Measurements from ENCODE around the gene DAPP1. TPM values are rescaled to one million over a fixed set of nuclear protein-coding genes. Genes with fewer than 3 reads are reported as not detected.

The DAPP1 gene
- total RNA-seq, result 71.1 and 96.5 TPM in 2 replicates

GRCh38 chr4:99816545-99817308, at the start of gene DAPP1:
Gene DAPP1 (plus strand): TSS chr4:99816827. CDS start chr4:99816914, 87 bp downstream.

GRCh38 chr4:99894161-99894997, 77.8 kb downstream of the DAPP1 start, which contains the start of gene LAMTOR3:
Gene LAMTOR3 (minus strand): TSS chr4:99894427. CDS start chr4:99893963, 464 bp downstream.

Other genes starting within 250 kb of the DAPP1 start
- not detected in 2 replicates for gene MTTP, start 242.0 kb upstream of the DAPP1 start, total RNA-seq
- gene C4orf54, start 159.0 kb upstream of the DAPP1 start, total RNA-seq, result under 0.01 TPM in 1 of 2 replicates, not detected in the other
- gene LAMTOR3, start 77.6 kb downstream of the DAPP1 start, total RNA-seq, result 27.9 and 56.1 TPM in 2 replicates
- 34.9 and 50.5 TPM in 2 replicates for gene DNAJB14, start 129.8 kb downstream of the DAPP1 start, total RNA-seq
- 106 and 267 TPM in 2 replicates for gene H2AZ1, start 133.4 kb downstream of the DAPP1 start, total RNA-seq

Data from placental epithelial cell (primary cell).